Body of pancreas (tissue), 4 donors: ENCODE measurements around the gene TCP11L1. TPM values are rescaled to one million over a fixed set of nuclear protein-coding genes. Genes with fewer than 3 reads are reported as not detected.

ENCODE experiments used
- ATAC-seq: fragments of 150-250 bp; one replicate; pipeline ENCODE4 v1.9.1; 2016
- DNase-seq, 4 donors: peaks; one replicate each; pipeline ENCODE4 v3.0.0-alpha.2; 2019
- H3K27ac ChIP-seq, 4 donors: fragments of 200-600 bp; sonication (generic); 1 replicate in 3 of 4; 2 replicates in 1 of 4; pipeline versions ENCODE4 v1.5.1 to v1.6.1; 2016 to 2019; ENCODE audit warnings: mild to moderate bottlenecking in 1 of 4, mixed read lengths in 1 of 4, moderate library complexity in 1 of 4
- H3K27me3 ChIP-seq, 2 donors: fragments of 200-600 bp; sonication (generic); one replicate each; pipeline ENCODE4 v1.6.0; 2016; ENCODE audit warnings: mild to moderate bottlenecking in 1 of 2
- H3K36me3 ChIP-seq, 2 donors: fragments of 200-600 bp; sonication (generic); replicated peaks in 1 of 2; 2 replicates each; pipeline ENCODE4 v1.5.1; 2016; ENCODE audit warnings: low read depth in 2 of 2; ENCODE audit not compliant: insufficient read depth in 1 of 2
- H3K4me1 ChIP-seq: fragments of 200-600 bp; sonication (generic); one replicate; pipeline ENCODE4 v1.6.0; 2016
- H3K4me3 ChIP-seq, 2 donors: fragments of 200-600 bp; sonication (generic); 1 replicate in 1 of 2; 2 replicates in 1 of 2; pipeline ENCODE4 v1.5.1; 2016 to 2019
- H3K9me3 ChIP-seq, 3 donors: fragments of 200-600 bp; sonication (generic); 1 replicate in 2 of 3; 2 replicates in 1 of 3; pipeline ENCODE4 v1.5.1; 2016
- POLR2A ChIP-seq, 3 donors: fragments of 450-650 bp; IDR thresholded peaks; one replicate each; pipeline ENCODE4 v1.6.1; 2016; ENCODE audit warnings: antibody characterized with exemption in 3 of 3, mild to moderate bottlenecking in 2 of 3
- WGBS, 2 donors: methylation state at CpG; one replicate each; pipeline ENCODE4 v1.1.5; 2017; 5-methylcytosine and 5-hydroxymethylcytosine counted together
- intact Hi-C: fragments of 100-400 bp; cut with DNase I; formaldehyde crosslinking; loops from one replicate; pipeline ENCODE4 v1.15.1; 2023
- total RNA-seq, 2 donors: library from RNA; depleted of rRNA; stranded (reverse); fragments of >200 nt; gene quantifications; one replicate each; pipeline ENCODE4 v1.1.0, GENCODE V29; 2016
- TF ChIP-seq, protein P1 (sequence below), 7 experiments: fragments of 450-650 bp in 4 of 7; fragments of 200-600 bp in 3 of 7; sonication (generic) in 3 of 7; IDR thresholded peaks; one replicate each; pipeline ENCODE4 v1.5.1; 2016 to 2019; ENCODE audit warnings: antibody characterized with exemption in 7 of 7

Gene TCP11L1
- total RNA-seq, 2 donors from 2014 or later = 26.5 to 41.5 TPM

DNA sequence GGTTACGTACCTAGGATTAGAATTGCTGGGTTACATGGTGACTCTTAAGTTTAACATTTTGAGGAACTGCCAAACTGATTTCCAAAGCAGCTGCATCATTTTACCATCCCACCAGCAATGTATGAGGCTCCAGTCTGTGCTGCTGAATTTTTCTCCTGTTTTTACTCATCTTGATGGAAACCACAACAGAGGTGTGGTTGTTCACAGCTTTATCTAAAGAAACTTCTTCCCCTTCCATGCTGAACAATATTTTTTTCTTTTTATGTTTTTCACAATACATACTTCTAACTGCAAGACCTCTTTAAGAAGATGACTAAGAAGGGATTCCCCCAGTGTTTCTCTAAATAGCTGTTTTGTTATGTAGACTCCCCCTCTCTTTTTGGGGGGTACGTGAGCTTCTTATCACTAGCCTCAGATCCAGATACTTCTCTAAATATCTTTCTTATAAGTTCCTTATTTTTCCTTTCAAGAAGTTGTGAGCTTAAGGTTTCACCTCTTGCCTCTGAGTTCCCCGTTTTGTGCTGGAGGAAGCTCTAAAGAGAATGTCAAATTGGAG, 24.0 kb downstream of the TCP11L1 start:
- no peak for TF ChIP-seq POLR2A (IDR thresholded peaks at IDR 0.05)
- TF ChIP-seq, protein P1, sequence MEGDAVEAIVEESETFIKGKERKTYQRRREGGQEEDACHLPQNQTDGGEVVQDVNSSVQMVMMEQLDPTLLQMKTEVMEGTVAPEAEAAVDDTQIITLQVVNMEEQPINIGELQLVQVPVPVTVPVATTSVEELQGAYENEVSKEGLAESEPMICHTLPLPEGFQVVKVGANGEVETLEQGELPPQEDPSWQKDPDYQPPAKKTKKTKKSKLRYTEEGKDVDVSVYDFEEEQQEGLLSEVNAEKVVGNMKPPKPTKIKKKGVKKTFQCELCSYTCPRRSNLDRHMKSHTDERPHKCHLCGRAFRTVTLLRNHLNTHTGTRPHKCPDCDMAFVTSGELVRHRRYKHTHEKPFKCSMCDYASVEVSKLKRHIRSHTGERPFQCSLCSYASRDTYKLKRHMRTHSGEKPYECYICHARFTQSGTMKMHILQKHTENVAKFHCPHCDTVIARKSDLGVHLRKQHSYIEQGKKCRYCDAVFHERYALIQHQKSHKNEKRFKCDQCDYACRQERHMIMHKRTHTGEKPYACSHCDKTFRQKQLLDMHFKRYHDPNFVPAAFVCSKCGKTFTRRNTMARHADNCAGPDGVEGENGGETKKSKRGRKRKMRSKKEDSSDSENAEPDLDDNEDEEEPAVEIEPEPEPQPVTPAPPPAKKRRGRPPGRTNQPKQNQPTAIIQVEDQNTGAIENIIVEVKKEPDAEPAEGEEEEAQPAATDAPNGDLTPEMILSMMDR (IDR thresholded peaks at IDR 0.05) = no peak
- ATAC-seq (no peak), DNase-seq (no peak)
- peaks cover 0 to 13% of the 10 kb centered on the region in 2 donors for H3K36me3 ChIP-seq
- H3K4me3 ChIP-seq = no peak overlapping the region
- no peaks in the 10 kb centered on the region for H3K9me3 ChIP-seq
- H3K27me3 ChIP-seq = no peaks in the 10 kb centered on the region
- no peaks in the 10 kb centered on the region for H3K4me1 ChIP-seq
- 61 to 82% methylated on average over 3 of the region's 3 CpGs for WGBS, 2 donors
- intact Hi-C loops = no loop called here
- H3K27ac ChIP-seq = peak overlapping the region in 1 of 4 donors; percentile 17

DNA sequence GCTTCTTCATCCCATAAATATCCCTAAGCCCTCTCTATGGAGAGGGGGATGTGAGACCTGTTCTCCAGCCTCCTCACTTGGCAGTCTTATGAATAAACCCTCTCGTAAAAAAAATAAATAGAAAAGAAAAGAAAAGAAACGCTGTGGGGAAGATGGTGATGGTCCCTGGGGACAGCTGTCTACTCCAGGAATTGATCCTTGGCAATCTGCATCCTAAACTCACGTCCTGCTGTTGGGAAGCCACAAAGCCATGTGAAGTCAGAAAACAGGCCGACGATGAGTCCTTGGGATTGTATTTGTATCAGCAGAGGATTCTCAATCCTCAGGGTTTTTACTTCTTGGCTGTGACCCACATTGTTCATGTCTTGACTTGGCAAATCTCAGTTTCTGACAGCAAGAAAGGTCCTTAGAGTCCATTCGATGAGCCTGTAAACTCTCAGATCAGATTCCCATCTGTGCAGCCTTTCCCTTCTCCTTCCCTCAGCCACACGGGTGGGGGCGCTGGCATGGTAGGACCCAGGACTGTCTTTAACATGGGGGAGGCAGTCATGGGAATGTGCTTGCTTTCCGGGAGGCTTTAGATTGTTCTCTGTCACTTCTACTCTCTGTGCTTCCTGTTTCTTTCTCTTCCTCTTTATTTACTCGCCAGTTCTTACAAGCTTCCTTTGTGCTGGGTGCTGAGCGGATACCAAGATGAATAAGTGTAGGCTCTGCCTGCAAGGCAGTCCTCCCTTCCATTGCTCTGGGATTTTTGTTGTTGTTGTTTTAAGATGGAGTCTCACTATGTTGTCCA, 24.9 kb downstream of the TCP11L1 start:
- Histone ChIP-seq H3K27ac (peak overlapping the region in 1 of 4 donors; percentile 17), H3K36me3 (peaks cover 6 to 14% of the 10 kb centered on the region in 2 donors), H3K9me3 (no peaks in the 10 kb centered on the region), H3K27me3 (no peaks in the 10 kb centered on the region), H3K4me3 (no peak overlapping the region), H3K4me1 (no peaks in the 10 kb centered on the region)
- ATAC-seq = peak; percentile 28
- 59 to 61% methylated on average over 11 of the region's 11 CpGs for WGBS, 2 donors
- peak in 1 of 4 donors; percentile 4 for DNase-seq
- TF ChIP-seq, protein P1 (IDR thresholded peaks at IDR 0.05) = no peak
- TF ChIP-seq POLR2A (IDR thresholded peaks at IDR 0.05) = no peak
- intact Hi-C loops = no loop called here

DNA sequence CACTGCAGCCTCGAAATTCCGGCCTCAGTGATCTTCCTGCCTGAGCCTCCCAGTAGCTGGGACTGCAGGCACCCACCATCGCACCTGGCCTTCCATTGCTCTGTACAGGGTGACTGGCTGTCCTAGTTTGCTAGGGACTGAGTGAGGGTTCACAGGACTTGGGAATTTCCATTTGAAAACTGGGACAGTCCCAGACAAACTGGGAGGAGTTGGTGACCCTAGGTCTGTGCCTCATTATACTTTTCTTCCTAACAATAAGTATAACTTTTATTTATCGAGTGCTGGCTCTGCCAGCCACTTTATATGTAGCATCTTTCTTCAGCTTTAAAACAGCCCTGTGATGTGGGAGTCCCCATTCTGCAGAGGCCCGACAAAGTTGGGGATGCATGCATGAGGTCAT, 25.5 kb downstream of the TCP11L1 start:
- DNase-seq (no peak), ATAC-seq (no peak)
- intact Hi-C loops = loop anchor here (5.0 kb wide), 1 partner anchor 103 kb away; no protein-coding TSS in a partner anchor
- 85 to 93% methylated on average over 5 of the region's 5 CpGs for WGBS, 2 donors
- peaks cover 6 to 13% of the 10 kb centered on the region in 2 donors for H3K36me3 ChIP-seq
- TF ChIP-seq POLR2A (IDR thresholded peaks at IDR 0.05) = no peak
- TF ChIP-seq, protein P1 (IDR thresholded peaks at IDR 0.05) = no peak
- no peaks in the 10 kb centered on the region for H3K27me3 ChIP-seq
- H3K4me1 ChIP-seq = no peaks in the 10 kb centered on the region
- no peak overlapping the region for H3K27ac ChIP-seq
- no peak overlapping the region for H3K4me3 ChIP-seq
- no peaks in the 10 kb centered on the region for H3K9me3 ChIP-seq

DNA sequence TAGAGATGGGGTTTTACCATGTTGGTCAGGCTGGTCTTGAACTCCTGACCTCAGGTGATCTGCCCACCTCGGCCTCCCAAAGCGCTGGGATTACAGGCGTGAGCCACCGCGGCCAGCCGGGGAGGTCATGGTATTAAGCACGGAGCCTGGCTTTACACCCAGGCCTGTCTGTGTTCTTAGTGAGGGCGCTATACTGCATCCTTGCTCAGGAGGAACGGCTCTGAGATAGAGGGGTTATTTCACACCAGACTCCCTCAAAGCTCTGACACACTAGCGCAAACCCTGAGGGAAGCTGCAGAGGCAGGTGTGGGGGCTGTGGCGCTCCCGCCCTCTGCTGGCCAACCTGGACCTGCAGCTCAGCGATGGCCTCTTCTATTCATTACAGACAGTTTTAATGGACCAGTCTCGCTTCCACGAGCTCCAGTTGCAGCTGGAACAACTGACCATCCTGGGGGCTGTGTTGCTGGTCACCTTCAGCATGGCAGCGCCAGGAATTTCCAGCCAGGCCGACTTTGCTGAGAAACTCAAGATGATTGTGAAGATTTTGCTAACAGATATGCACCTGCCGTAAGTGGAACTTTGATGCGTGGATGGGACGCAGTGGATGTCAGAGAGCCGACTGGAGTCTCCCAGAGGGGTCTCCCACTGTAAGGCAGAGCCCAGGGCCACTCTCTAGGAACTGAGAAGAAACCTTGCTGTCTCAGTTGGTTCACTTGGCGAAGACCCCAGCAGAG, 26.2 kb downstream of the TCP11L1 start:
- intact Hi-C loops = loop anchor here (5.0 kb wide), 1 partner anchor 103 kb away; no protein-coding TSS in a partner anchor
- Histone ChIP-seq H3K36me3 (peaks cover 6 to 14% of the 10 kb centered on the region in 2 donors), H3K9me3 (no peaks in the 10 kb centered on the region), H3K4me3 (no peak overlapping the region), H3K27ac (no peak overlapping the region), H3K27me3 (no peaks in the 10 kb centered on the region), H3K4me1 (no peaks in the 10 kb centered on the region)
- TF ChIP-seq POLR2A (IDR thresholded peaks at IDR 0.05) = no peak
- TF ChIP-seq, protein P1 (IDR thresholded peaks at IDR 0.05) = peak; percentile 79 to 85 (median 83)
- DNase-seq (peak; percentile 64 to 77 (median 70)), ATAC-seq (peak; percentile 82)
- 56 to 61% methylated on average over 14 to 22 of the region's 22 CpGs for WGBS, 2 donors
